GM23338 (cell line): ENCODE measurements around the gene DDIT3. TPM values are rescaled to one million over a fixed set of nuclear protein-coding genes. Genes with fewer than 3 reads are reported as not detected.

Source experiments
- ATAC-seq: fragments of 200-7000 bp; cut with Tn5 transposase; 3 replicates; pipeline ENCODE4 v1.9.1; 2020
- DNase-seq: peaks from one replicate; pipeline ENCODE4 v3.0.0-alpha.2; 2015; ENCODE audit warnings: low spot score
- H2AFZ ChIP-seq: fragments of 200-600 bp; sonication (generic); 2 replicates; pipeline ENCODE4 v1.8.0; 2016; ENCODE audit warnings: antibody characterized with exemption, mild to moderate bottlenecking, moderate library complexity
- H3F3A ChIP-seq: fragments of 200-600 bp; sonication (generic); replicated peaks from 2 replicates; pipeline ENCODE4 v1.8.0; 2017; ENCODE audit warnings: antibody characterized with exemption, mixed run types, low read depth
- H3K27ac ChIP-seq: fragments of 200-600 bp; sonication (generic); 2 replicates; pipeline ENCODE4 v1.6.1; 2016; ENCODE audit warnings: low read depth
- H3K27me3 ChIP-seq: fragments of 200-600 bp; sonication (generic); 2 replicates; pipeline ENCODE4 v1.8.0; 2016; ENCODE audit warnings: mild to moderate bottlenecking, mixed run types, moderate library complexity; ENCODE audit not compliant: insufficient read depth
- H3K36me3 ChIP-seq: fragments of 200-600 bp; sonication (generic); 2 replicates; pipeline ENCODE4 v1.8.0; 2016; ENCODE audit warnings: mild to moderate bottlenecking; ENCODE audit not compliant: insufficient read depth
- H3K4me1 ChIP-seq: fragments of 200-600 bp; sonication (generic); 2 replicates; pipeline ENCODE4 v1.8.0; 2016; ENCODE audit warnings: mild to moderate bottlenecking, moderate library complexity; ENCODE audit not compliant: insufficient read depth
- H3K4me2 ChIP-seq: fragments of 200-600 bp; sonication (generic); 2 replicates; pipeline ENCODE4 v1.7.1; 2017; ENCODE audit warnings: mixed run types
- H3K4me3 ChIP-seq: fragments of 200-600 bp; sonication (generic); 2 replicates; pipeline ENCODE4 v1.6.1; 2016; ENCODE audit warnings: mixed run types
- H3K79me2 ChIP-seq: fragments of 200-600 bp; sonication (generic); replicated peaks from 2 replicates; pipeline ENCODE4 v1.8.0; 2017; ENCODE audit warnings: mild to moderate bottlenecking; ENCODE audit not compliant: insufficient read depth
- H3K9me2 ChIP-seq: fragments of 200-600 bp; sonication (generic); 2 replicates; pipeline ENCODE4 v1.8.0; 2017; ENCODE audit not compliant: insufficient read depth
- H4K20me1 ChIP-seq: fragments of 200-600 bp; sonication (generic); replicated peaks from 2 replicates; pipeline ENCODE4 v1.8.0; 2017; ENCODE audit warnings: mild to moderate bottlenecking; ENCODE audit not compliant: insufficient read depth
- H3K27ac Mint-ChIP-seq: 2 replicates; pipeline ENCODE4 v1.8.0; 2020; ENCODE audit warnings: inconsistent platforms, mild to moderate bottlenecking, moderate library complexity, mixed read lengths
- H3K27me3 Mint-ChIP-seq: 3 replicates; pipeline ENCODE4 v1.8.0; 2022; ENCODE audit warnings: low read depth, mild to moderate bottlenecking, moderate library complexity, mixed read lengths, inconsistent platforms; ENCODE audit not compliant: insufficient read depth, poor library complexity
- H3K36me3 Mint-ChIP-seq: 3 replicates; pipeline ENCODE4 v1.8.0; 2021; ENCODE audit warnings: low read depth, mild to moderate bottlenecking, inconsistent platforms, moderate library complexity, mixed read lengths
- H3K4me1 Mint-ChIP-seq: 3 replicates; pipeline ENCODE4 v1.8.0; 2020; ENCODE audit warnings: mild to moderate bottlenecking, inconsistent platforms, mixed read lengths
- H3K4me3 Mint-ChIP-seq: 3 replicates; pipeline ENCODE4 v1.8.0; 2021; ENCODE audit warnings: moderate library complexity, mild to moderate bottlenecking, inconsistent platforms, mixed read lengths
- H3K9me3 Mint-ChIP-seq: 3 replicates; pipeline ENCODE4 v1.8.0; 2020; ENCODE audit warnings: moderate library complexity, mild to moderate bottlenecking, inconsistent platforms, mixed read lengths
- CREB1 ChIP-seq: fragments of 250-450 bp; sonication (Bioruptor Pico); IDR thresholded peaks from 2 replicates; pipeline ENCODE4 v1.5.0; 2020; ENCODE audit warnings: low read depth, mild to moderate bottlenecking, moderate library complexity
- JUNB ChIP-seq: IDR thresholded peaks from one replicate; pipeline ENCODE4 v1.6.1; 2016; ENCODE audit warnings: antibody characterized with exemption; ENCODE audit not compliant: unreplicated experiment
- NANOG ChIP-seq: IDR thresholded peaks from 2 replicates; pipeline ENCODE4 v1.6.1; 2016; ENCODE audit warnings: antibody characterized with exemption, borderline replicate concordance
- ZNF114 ChIP-seq: fragments of 250-450 bp; sonication (Bioruptor Pico); IDR thresholded peaks from 2 replicates; pipeline ENCODE4 v1.5.0; 2020; ENCODE audit warnings: mild to moderate bottlenecking, moderate library complexity
- polyA plus RNA-seq: library from polyadenylated mRNA; unstranded; fragments of >200 nt; fragmentation: Nextera tagmentation; extraction: Ambion mirVana; gene quantifications from 2 replicates; pipeline ENCODE4 v1.2.1, GENCODE V29; 2016
- total RNA-seq: library from RNA; depleted of rRNA; stranded (reverse); fragments of >200 nt; shearing (Covaris generic); gene quantifications from 2 replicates; pipeline ENCODE4 v1.2.3, GENCODE V29; 2014
- TF ChIP-seq, protein P1 (sequence below), 2 experiments: fragments of 200-600 bp in 1 of 2; sonication (generic) in 1 of 2; conservative IDR thresholded peaks; 2 replicates each; pipeline versions ENCODE4 v1.5.1 to v1.6.1; 2016 to 2017; ENCODE audit warnings: antibody characterized with exemption in 2 of 2, low read depth in 2 of 2, mild to moderate bottlenecking in 2 of 2, moderate library complexity in 1 of 2
- TF ChIP-seq, protein P2 (sequence below): IDR thresholded peaks from 2 replicates; pipeline ENCODE4 v1.6.1; 2016; ENCODE audit warnings: antibody characterized with exemption

The DDIT3 gene
- total and polyA plus RNA-seq, 2 experiments from 2014 or later = 3.9 to 12.5 TPM

DNA sequence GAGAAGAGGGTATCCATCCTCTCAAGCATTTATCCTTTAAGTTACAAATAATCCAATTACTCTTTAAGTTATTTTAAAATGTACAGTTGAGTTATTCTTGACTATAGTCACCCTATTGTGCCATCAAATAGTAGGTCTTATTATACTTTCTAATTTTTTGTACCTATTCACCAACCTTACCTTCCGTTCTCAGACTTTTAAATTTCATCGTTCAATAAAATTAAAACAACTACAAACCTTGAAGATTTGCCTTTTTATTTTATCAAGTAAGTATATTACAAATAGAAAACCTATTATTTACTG, 27.6 kb upstream of the DDIT3 start:
- Histone ChIP-seq H2AFZ (no peak overlapping the region), H3K27me3 (peaks cover 14% of the 10 kb centered on the region), H4K20me1 (peaks cover 12% of the 10 kb centered on the region; the same call in 1 of the 2 replicates), H3K4me1 (peaks cover 33% of the 10 kb centered on the region), H3F3A (peaks cover 12% of the 10 kb centered on the region), H3K9me2 (no peaks in the 10 kb centered on the region), H3K4me3 (no peak overlapping the region), H3K4me2 (no peak overlapping the region), H3K36me3 (no peaks in the 10 kb centered on the region), H3K27ac (no peak overlapping the region), H3K79me2 (peaks cover 49% of the 10 kb centered on the region)
- Mint-ChIP-seq H3K27me3 (peaks cover 13% of the 10 kb centered on the region), H3K9me3 (no peaks in the 10 kb centered on the region), H3K4me3 (no peak overlapping the region), H3K36me3 (peaks cover 3% of the 10 kb centered on the region; the same call in 2 of the 3 replicates), H3K4me1 (peaks cover 50% of the 10 kb centered on the region), H3K27ac (no peak overlapping the region)
- ATAC-seq = no peak
- DNase-seq = no peak
- TF ChIP-seq, protein P1, sequence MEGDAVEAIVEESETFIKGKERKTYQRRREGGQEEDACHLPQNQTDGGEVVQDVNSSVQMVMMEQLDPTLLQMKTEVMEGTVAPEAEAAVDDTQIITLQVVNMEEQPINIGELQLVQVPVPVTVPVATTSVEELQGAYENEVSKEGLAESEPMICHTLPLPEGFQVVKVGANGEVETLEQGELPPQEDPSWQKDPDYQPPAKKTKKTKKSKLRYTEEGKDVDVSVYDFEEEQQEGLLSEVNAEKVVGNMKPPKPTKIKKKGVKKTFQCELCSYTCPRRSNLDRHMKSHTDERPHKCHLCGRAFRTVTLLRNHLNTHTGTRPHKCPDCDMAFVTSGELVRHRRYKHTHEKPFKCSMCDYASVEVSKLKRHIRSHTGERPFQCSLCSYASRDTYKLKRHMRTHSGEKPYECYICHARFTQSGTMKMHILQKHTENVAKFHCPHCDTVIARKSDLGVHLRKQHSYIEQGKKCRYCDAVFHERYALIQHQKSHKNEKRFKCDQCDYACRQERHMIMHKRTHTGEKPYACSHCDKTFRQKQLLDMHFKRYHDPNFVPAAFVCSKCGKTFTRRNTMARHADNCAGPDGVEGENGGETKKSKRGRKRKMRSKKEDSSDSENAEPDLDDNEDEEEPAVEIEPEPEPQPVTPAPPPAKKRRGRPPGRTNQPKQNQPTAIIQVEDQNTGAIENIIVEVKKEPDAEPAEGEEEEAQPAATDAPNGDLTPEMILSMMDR (conservative IDR thresholded peaks at IDR 0.05; ENCODE audit: low read depth in 2 of 2) = no peak
- TF ChIP-seq ZNF114 (CRISPR knock-in tag) (no peak), NANOG (no peak)

DNA sequence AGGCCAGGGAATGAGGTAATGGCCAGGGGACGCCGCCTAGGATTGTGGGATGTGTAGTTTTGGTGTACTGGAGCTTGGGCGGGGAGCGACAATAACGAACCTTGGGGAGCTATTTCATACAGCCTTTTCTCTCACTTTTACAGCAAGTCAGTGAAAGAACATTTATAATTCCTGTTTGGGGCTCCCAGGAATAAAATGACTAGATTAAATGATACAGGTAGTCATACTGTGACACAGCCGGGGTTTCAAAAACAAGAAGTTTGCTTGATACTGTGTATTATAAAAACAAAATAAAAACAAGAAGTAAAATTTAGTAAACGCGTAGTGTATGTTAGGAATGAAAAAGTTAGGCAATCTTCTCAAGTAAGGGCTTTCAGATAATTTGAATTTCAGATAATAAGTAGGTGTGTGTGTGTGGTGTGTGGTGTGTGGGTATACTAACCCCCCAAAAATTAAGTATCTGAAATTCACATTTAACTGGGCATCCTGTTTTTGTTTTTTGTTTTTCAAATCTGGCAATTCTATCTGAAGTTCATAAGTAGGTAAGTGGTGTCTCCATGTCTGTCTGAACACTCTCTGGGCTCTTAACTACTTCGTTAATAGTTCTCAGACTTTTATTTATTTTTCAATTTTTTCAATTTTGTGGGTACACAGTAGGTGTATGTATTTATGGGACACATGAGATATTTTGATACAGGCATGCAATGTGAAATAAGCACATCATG, 27.1 kb upstream of the DDIT3 start:
- no peaks in the 10 kb centered on the region for H3K9me2 ChIP-seq
- Mint-ChIP-seq H3K9me3 (no peaks in the 10 kb centered on the region), H3K4me3 (peak overlapping the region; percentile 97), H3K36me3 (peaks cover 3% of the 10 kb centered on the region; the same call in 2 of the 3 replicates), H3K27ac (no peak overlapping the region), H3K27me3 (peaks cover 13% of the 10 kb centered on the region), H3K4me1 (peaks cover 45% of the 10 kb centered on the region)
- peak overlapping the region; percentile 96 for H3K4me3 ChIP-seq
- peak overlapping the region; percentile 67 for H3K4me2 ChIP-seq
- peaks cover 45% of the 10 kb centered on the region for H3K79me2 ChIP-seq
- no peak overlapping the region for H2AFZ ChIP-seq
- peaks cover 12% of the 10 kb centered on the region for H3F3A ChIP-seq
- H4K20me1 ChIP-seq = peaks cover 12% of the 10 kb centered on the region; the same call in 1 of the 2 replicates
- TF ChIP-seq, protein P2, sequence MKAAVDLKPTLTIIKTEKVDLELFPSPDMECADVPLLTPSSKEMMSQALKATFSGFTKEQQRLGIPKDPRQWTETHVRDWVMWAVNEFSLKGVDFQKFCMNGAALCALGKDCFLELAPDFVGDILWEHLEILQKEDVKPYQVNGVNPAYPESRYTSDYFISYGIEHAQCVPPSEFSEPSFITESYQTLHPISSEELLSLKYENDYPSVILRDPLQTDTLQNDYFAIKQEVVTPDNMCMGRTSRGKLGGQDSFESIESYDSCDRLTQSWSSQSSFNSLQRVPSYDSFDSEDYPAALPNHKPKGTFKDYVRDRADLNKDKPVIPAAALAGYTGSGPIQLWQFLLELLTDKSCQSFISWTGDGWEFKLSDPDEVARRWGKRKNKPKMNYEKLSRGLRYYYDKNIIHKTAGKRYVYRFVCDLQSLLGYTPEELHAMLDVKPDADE = peak; percentile 91
- TF ChIP-seq JUNB = no peak
- peak; percentile 89 for TF ChIP-seq CREB1
- peaks cover 14% of the 10 kb centered on the region for H3K27me3 ChIP-seq
- no peak overlapping the region for H3K27ac ChIP-seq
- H3K36me3 ChIP-seq = no peaks in the 10 kb centered on the region
- H3K4me1 ChIP-seq = peaks cover 28% of the 10 kb centered on the region
- DNase-seq = no peak
- ATAC-seq = no peak
